Liver (tissue), 3 donors: ENCODE data around the gene FLII.

Experiments used
- GABPA ChIP-seq, 2 donors: IDR thresholded peaks in 1 of 2; conservative IDR thresholded peaks in 1 of 2; 2 replicates each; pipeline ENCODE4 v1.6.1; 2016; ENCODE audit warnings: antibody characterized with exemption in 2 of 2, mild to moderate bottlenecking in 1 of 2, moderate library complexity in 1 of 2
- JUND ChIP-seq, 2 donors: IDR thresholded peaks; 2 replicates each; pipeline ENCODE4 v1.6.1; 2016; ENCODE audit warnings: antibody characterized with exemption in 2 of 2
- RAD21 ChIP-seq, 2 donors: IDR thresholded peaks; 2 replicates each; pipeline ENCODE4 v1.6.1; 2016; ENCODE audit warnings: antibody characterized with exemption in 2 of 2, mild to moderate bottlenecking in 2 of 2
- RXRA ChIP-seq, 2 donors: IDR thresholded peaks; 2 replicates each; pipeline ENCODE4 v1.6.1; 2017 to 2018; ENCODE audit warnings: antibody characterized with exemption in 2 of 2, mild to moderate bottlenecking in 1 of 2
- SP1 ChIP-seq: IDR thresholded peaks from 2 replicates; pipeline ENCODE4 v1.6.1; 2018; ENCODE audit warnings: antibody characterized with exemption, mild to moderate bottlenecking
- TAF1 ChIP-seq: conservative IDR thresholded peaks from 2 replicates; pipeline ENCODE4 v1.6.1; 2016; ENCODE audit warnings: antibody characterized with exemption, mild to moderate bottlenecking
- YY1 ChIP-seq: IDR thresholded peaks from 2 replicates; pipeline ENCODE4 v1.6.1; 2016; ENCODE audit warnings: antibody characterized with exemption, mild to moderate bottlenecking
- TF ChIP-seq, protein P1 (sequence below): IDR thresholded peaks from 2 replicates; pipeline ENCODE4 v1.6.1; 2016; ENCODE audit warnings: antibody characterized with exemption
- TF ChIP-seq, protein P2 (sequence below): fragments of 150-350 bp; IDR thresholded peaks from 2 replicates; pipeline ENCODE4 v1.5.1; 2017; ENCODE audit warnings: improper control_type of control experiment, low read depth, low read length; ENCODE audit not compliant: missing input control
- TF ChIP-seq, protein P3 (sequence below): IDR thresholded peaks from 2 replicates; pipeline ENCODE4 v1.6.1; 2016; ENCODE audit warnings: antibody characterized with exemption
- TF ChIP-seq, protein P4 (sequence below): IDR thresholded peaks from 2 replicates; pipeline ENCODE4 v1.6.1; 2016; ENCODE audit warnings: antibody characterized with exemption
- TF ChIP-seq, protein P5 (sequence below): IDR thresholded peaks from 2 replicates; pipeline ENCODE4 v1.6.1; 2016; ENCODE audit warnings: antibody characterized with exemption, mild to moderate bottlenecking
- donor health status: healthy.
- donor health status: healthy.

DNA sequence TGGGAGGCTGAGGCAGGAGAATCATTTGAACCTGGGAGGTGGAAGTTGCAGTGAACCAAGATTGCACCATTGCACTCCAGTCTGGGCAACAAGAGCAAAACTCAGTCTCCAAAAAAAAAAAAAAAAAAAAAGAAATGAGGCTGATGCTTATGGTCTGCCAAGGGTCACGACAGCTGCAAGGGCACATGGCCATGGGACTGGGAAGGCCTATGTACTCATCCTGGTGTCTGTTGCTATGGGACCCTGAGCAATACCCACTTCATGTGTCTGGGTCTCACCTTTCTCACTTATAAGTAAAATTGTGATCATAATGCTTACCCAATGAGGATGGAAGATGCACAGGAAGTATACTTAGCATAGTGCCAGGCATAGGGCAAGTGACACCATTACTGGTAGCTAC is 18.5 kb upstream of the FLII start:
- TF ChIP-seq, protein P1, sequence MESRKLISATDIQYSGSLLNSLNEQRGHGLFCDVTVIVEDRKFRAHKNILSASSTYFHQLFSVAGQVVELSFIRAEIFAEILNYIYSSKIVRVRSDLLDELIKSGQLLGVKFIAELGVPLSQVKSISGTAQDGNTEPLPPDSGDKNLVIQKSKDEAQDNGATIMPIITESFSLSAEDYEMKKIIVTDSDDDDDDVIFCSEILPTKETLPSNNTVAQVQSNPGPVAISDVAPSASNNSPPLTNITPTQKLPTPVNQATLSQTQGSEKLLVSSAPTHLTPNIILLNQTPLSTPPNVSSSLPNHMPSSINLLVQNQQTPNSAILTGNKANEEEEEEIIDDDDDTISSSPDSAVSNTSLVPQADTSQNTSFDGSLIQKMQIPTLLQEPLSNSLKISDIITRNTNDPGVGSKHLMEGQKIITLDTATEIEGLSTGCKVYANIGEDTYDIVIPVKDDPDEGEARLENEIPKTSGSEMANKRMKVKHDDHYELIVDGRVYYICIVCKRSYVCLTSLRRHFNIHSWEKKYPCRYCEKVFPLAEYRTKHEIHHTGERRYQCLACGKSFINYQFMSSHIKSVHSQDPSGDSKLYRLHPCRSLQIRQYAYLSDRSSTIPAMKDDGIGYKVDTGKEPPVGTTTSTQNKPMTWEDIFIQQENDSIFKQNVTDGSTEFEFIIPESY, result no peak
- TF ChIP-seq, protein P2, sequence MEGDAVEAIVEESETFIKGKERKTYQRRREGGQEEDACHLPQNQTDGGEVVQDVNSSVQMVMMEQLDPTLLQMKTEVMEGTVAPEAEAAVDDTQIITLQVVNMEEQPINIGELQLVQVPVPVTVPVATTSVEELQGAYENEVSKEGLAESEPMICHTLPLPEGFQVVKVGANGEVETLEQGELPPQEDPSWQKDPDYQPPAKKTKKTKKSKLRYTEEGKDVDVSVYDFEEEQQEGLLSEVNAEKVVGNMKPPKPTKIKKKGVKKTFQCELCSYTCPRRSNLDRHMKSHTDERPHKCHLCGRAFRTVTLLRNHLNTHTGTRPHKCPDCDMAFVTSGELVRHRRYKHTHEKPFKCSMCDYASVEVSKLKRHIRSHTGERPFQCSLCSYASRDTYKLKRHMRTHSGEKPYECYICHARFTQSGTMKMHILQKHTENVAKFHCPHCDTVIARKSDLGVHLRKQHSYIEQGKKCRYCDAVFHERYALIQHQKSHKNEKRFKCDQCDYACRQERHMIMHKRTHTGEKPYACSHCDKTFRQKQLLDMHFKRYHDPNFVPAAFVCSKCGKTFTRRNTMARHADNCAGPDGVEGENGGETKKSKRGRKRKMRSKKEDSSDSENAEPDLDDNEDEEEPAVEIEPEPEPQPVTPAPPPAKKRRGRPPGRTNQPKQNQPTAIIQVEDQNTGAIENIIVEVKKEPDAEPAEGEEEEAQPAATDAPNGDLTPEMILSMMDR, result no peak
- TF ChIP-seq YY1 (no peak), GABPA (IDR thresholded peaks at IDR 0.05 in 1 of 2, conservative IDR thresholded peaks at IDR 0.05 in 1 of 2) (no peak), SP1 (no peak), JUND (IDR thresholded peaks at IDR 0.05) (no peak), TAF1 (no peak), RAD21 (IDR thresholded peaks at IDR 0.05) (no peak), RXRA (IDR thresholded peaks at IDR 0.05) (no peak)
- TF ChIP-seq, protein P3, sequence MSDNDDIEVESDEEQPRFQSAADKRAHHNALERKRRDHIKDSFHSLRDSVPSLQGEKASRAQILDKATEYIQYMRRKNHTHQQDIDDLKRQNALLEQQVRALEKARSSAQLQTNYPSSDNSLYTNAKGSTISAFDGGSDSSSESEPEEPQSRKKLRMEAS, result no peak
- TF ChIP-seq, protein P4, sequence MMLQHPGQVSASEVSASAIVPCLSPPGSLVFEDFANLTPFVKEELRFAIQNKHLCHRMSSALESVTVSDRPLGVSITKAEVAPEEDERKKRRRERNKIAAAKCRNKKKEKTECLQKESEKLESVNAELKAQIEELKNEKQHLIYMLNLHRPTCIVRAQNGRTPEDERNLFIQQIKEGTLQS, result no peak
- TF ChIP-seq, protein P5, sequence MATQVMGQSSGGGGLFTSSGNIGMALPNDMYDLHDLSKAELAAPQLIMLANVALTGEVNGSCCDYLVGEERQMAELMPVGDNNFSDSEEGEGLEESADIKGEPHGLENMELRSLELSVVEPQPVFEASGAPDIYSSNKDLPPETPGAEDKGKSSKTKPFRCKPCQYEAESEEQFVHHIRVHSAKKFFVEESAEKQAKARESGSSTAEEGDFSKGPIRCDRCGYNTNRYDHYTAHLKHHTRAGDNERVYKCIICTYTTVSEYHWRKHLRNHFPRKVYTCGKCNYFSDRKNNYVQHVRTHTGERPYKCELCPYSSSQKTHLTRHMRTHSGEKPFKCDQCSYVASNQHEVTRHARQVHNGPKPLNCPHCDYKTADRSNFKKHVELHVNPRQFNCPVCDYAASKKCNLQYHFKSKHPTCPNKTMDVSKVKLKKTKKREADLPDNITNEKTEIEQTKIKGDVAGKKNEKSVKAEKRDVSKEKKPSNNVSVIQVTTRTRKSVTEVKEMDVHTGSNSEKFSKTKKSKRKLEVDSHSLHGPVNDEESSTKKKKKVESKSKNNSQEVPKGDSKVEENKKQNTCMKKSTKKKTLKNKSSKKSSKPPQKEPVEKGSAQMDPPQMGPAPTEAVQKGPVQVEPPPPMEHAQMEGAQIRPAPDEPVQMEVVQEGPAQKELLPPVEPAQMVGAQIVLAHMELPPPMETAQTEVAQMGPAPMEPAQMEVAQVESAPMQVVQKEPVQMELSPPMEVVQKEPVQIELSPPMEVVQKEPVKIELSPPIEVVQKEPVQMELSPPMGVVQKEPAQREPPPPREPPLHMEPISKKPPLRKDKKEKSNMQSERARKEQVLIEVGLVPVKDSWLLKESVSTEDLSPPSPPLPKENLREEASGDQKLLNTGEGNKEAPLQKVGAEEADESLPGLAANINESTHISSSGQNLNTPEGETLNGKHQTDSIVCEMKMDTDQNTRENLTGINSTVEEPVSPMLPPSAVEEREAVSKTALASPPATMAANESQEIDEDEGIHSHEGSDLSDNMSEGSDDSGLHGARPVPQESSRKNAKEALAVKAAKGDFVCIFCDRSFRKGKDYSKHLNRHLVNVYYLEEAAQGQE, result no peak
